ENCODE data around the gene ORAI3.

ORAI3 gene

GRCh38 chr16:30986129-30986991 is 37.5 kb downstream of the ORAI3 start:
- Mint-ChIP-seq H3K27me3 (ENCODE audit: low read depth) (no peaks in the 10 kb centered on the region), H3K36me3 (ENCODE audit: low read depth) (peaks cover 13% of the 10 kb centered on the region), H3K4me1 (no peaks in the 10 kb centered on the region), H3K27ac (no peak overlapping the region), H3K4me3 (peak overlapping the region in 2 of 3 experiments; percentile 32 to 40), H3K9me3 (no peaks in the 10 kb centered on the region)
- no peak for TF ChIP-seq CTCF (IDR thresholded peaks at IDR 0.05; ENCODE audit: unreplicated experiment in 3 of 3)

- peaks cover 8% of the 10 kb centered on the region for H3K36me3 Mint-ChIP-seq (ENCODE audit: low read depth)
These were observed 38.8 kb downstream of the ORAI3 start for GRCh38 chr16:30987581-30988190.

GRCh38 chr16:30989469-30990047 is 40.7 kb downstream of the ORAI3 start:
- Mint-ChIP-seq H3K36me3 (ENCODE audit: low read depth) (no peaks in the 10 kb centered on the region), H3K27ac (no peak overlapping the region), H3K4me3 (no peak overlapping the region), H3K4me1 (no peaks in the 10 kb centered on the region), H3K9me3 (no peaks in the 10 kb centered on the region), H3K27me3 (ENCODE audit: low read depth) (no peaks in the 10 kb centered on the region)
- TF ChIP-seq CTCF (IDR thresholded peaks at IDR 0.05; ENCODE audit: unreplicated experiment in 3 of 3) = no peak

More at GRCh38 chr16:30987581-30988190, 38.8 kb downstream of the ORAI3 start:
- H3K9me3 Mint-ChIP-seq = no peaks in the 10 kb centered on the region
- no peak overlapping the region for H3K27ac Mint-ChIP-seq
- no peaks in the 10 kb centered on the region for H3K4me1 Mint-ChIP-seq
- no peak overlapping the region for H3K4me3 Mint-ChIP-seq
- no peak for TF ChIP-seq CTCF (IDR thresholded peaks at IDR 0.05; ENCODE audit: unreplicated experiment in 3 of 3)
- no peaks in the 10 kb centered on the region for H3K27me3 Mint-ChIP-seq (ENCODE audit: low read depth)

GRCh38 chr16:30990105-30990504 is 41.2 kb downstream of the ORAI3 start:
- H3K4me3 Mint-ChIP-seq = no peak overlapping the region
- no peaks in the 10 kb centered on the region for H3K4me1 Mint-ChIP-seq
- no peaks in the 10 kb centered on the region for H3K9me3 Mint-ChIP-seq
- no peaks in the 10 kb centered on the region for H3K36me3 Mint-ChIP-seq (ENCODE audit: low read depth)
- H3K27me3 Mint-ChIP-seq (ENCODE audit: low read depth) = no peaks in the 10 kb centered on the region
- H3K27ac Mint-ChIP-seq = no peak overlapping the region
- TF ChIP-seq CTCF (IDR thresholded peaks at IDR 0.05; ENCODE audit: unreplicated experiment in 3 of 3) = no peak

GRCh38 chr16:30991052-30991451 is 42.2 kb downstream of the ORAI3 start:
- Mint-ChIP-seq H3K27ac (no peak overlapping the region), H3K27me3 (ENCODE audit: low read depth) (peaks cover under 1% of the 10 kb centered on the region), H3K9me3 (no peaks in the 10 kb centered on the region), H3K4me1 (peaks cover under 1% of the 10 kb centered on the region), H3K36me3 (ENCODE audit: low read depth) (no peaks in the 10 kb centered on the region), H3K4me3 (no peak overlapping the region)
- no peak for TF ChIP-seq CTCF (IDR thresholded peaks at IDR 0.05; ENCODE audit: unreplicated experiment in 3 of 3)

Data from nephron (organoid).